ENCODE results near the gene PILRA.

GRCh38 chr7:100351657-100352058, 21.6 kb upstream of the PILRA start:
- TF ChIP-seq TARDBP (IDR thresholded peaks at IDR 0.05; ENCODE audit: borderline replicate concordance) (no peak), ATF3 (IDR thresholded peaks at IDR 0.05; ENCODE audit: borderline replicate concordance, extremely low read depth, low read depth, low read length) (no peak), IRF3 (IDR thresholded peaks at IDR 0.05) (no peak), POLR2A (IDR thresholded peaks at IDR 0.05; ENCODE audit: low read depth, low read length) (0 out of 2 replicates have a peak, but pooled peaks have one; percentile 22), ZNF384 (IDR thresholded peaks at IDR 0.05; ENCODE audit: borderline replicate concordance, low read depth, low read length) (no peak), E2F4 (IDR thresholded peaks at IDR 0.05; ENCODE audit: low read depth, low read length) (no peak)
